CD14-positive monocyte (primary cell): ENCODE results near the gene CCDC33. TPM values are rescaled to one million over a fixed set of nuclear protein-coding genes. Genes with fewer than 3 reads are reported as not detected.

ENCODE experiments used
- DNase-seq, 3 donors: peaks; one replicate each; pipeline ENCODE4 v3.0.0-alpha.2; 2011 to 2022
- H2AFZ ChIP-seq: 2 replicates; pipeline ENCODE4 v1.6.0; 2012; ENCODE audit warnings: mild to moderate bottlenecking, low read depth, low read length, inconsistent platforms; ENCODE audit not compliant: insufficient read depth, poor library complexity, severe bottlenecking
- H3K27ac ChIP-seq, 2 donors: 1 replicate in 1 of 2; 2 replicates in 1 of 2; pipeline ENCODE4 v1.5.1; 2012 to 2013; ENCODE audit warnings: low read length in 2 of 2, control low read depth in 1 of 2, inconsistent platforms in 1 of 2, low read depth in 1 of 2, mild to moderate bottlenecking in 1 of 2
- H3K27me3 ChIP-seq, 2 donors: one replicate each; pipeline versions ENCODE4 v1.6.0 to v1.6.1; 2011 to 2013; ENCODE audit warnings: low read length in 2 of 2; ENCODE audit not compliant: control insufficient read depth in 2 of 2, insufficient read depth in 2 of 2
- H3K36me3 ChIP-seq, 2 donors: replicated peaks in 1 of 2; 1 replicate in 1 of 2; 2 replicates in 1 of 2; pipeline versions ENCODE4 v1.5.1 to v1.6.1; 2012 to 2013; ENCODE audit warnings: low read length in 2 of 2, control low read depth in 1 of 2, inconsistent platforms in 1 of 2, mild to moderate bottlenecking in 1 of 2; ENCODE audit not compliant: insufficient read depth in 2 of 2, control insufficient read depth in 1 of 2
- H3K4me1 ChIP-seq, 2 donors: 1 replicate in 1 of 2; 2 replicates in 1 of 2; pipeline versions ENCODE4 v1.5.1 to v1.6.1; 2012 to 2013; ENCODE audit warnings: low read length in 2 of 2, control low read depth in 1 of 2, inconsistent platforms in 1 of 2, mild to moderate bottlenecking in 1 of 2, moderate library complexity in 1 of 2; ENCODE audit not compliant: insufficient read depth in 2 of 2, control insufficient read depth in 1 of 2
- H3K4me2 ChIP-seq: replicated peaks from 2 replicates; pipeline ENCODE3; 2012; ENCODE audit warnings: low read length, moderate library complexity, mild to moderate bottlenecking; ENCODE audit not compliant: poor library complexity, severe bottlenecking; ENCODE audit errors: extremely low read depth
- H3K4me3 ChIP-seq, 3 experiments: fragments of 200-600 bp in 1 of 3; sonication (generic) in 1 of 3; replicated peaks in 1 of 3; 1 replicate in 2 of 3; 2 replicates in 1 of 3; pipeline ENCODE4 v1.5.1; 2011 to 2013; ENCODE audit warnings: low read length in 3 of 3, mild to moderate bottlenecking in 3 of 3, control low read depth in 2 of 3, low read depth in 2 of 3, inconsistent platforms in 1 of 3, moderate library complexity in 1 of 3
- H3K79me2 ChIP-seq: 2 replicates; pipeline ENCODE4 v1.6.0; 2012; ENCODE audit warnings: mild to moderate bottlenecking, control low read depth, inconsistent platforms, low read length, moderate library complexity; ENCODE audit not compliant: insufficient read depth
- H3K9ac ChIP-seq: 2 replicates; pipeline ENCODE4 v1.6.0; 2017; ENCODE audit warnings: low read length, mild to moderate bottlenecking; ENCODE audit not compliant: insufficient read depth, poor library complexity, severe bottlenecking
- H3K9me3 ChIP-seq, 2 donors: replicated peaks in 1 of 2; 1 replicate in 1 of 2; 2 replicates in 1 of 2; pipeline versions ENCODE4 v1.5.1 to v1.6.1; 2012 to 2013; ENCODE audit warnings: low read length in 2 of 2, control low read depth in 1 of 2; ENCODE audit not compliant: control insufficient read depth in 1 of 2, insufficient read depth in 1 of 2
- H4K20me1 ChIP-seq: 2 replicates; pipeline ENCODE4 v1.6.0; 2012; ENCODE audit warnings: mild to moderate bottlenecking, low read length, control low read depth, moderate library complexity; ENCODE audit not compliant: insufficient read depth
- H3K27ac Mint-ChIP-seq, 7 donors: one replicate each; pipeline ENCODE4 v1.8.0; 2020; ENCODE audit warnings: mild to moderate bottlenecking in 7 of 7, mixed read lengths in 7 of 7, moderate library complexity in 6 of 7, inconsistent platforms in 2 of 7
- H3K27me3 Mint-ChIP-seq, 3 donors: one replicate each; pipeline ENCODE4 v1.8.0; 2021 to 2022; ENCODE audit warnings: low read depth in 3 of 3, mild to moderate bottlenecking in 3 of 3, mixed read lengths in 3 of 3, moderate library complexity in 3 of 3, inconsistent platforms in 1 of 3
- H3K36me3 Mint-ChIP-seq, 2 donors: one replicate each; pipeline ENCODE4 v1.8.0; 2020; ENCODE audit warnings: mixed read lengths in 2 of 2, inconsistent platforms in 1 of 2, mild to moderate bottlenecking in 1 of 2
- H3K4me1 Mint-ChIP-seq: one replicate; pipeline ENCODE4 v1.8.0; 2020; ENCODE audit warnings: mild to moderate bottlenecking, mixed read lengths
- H3K4me3 Mint-ChIP-seq, 2 donors: one replicate each; pipeline ENCODE4 v1.8.0; 2020; ENCODE audit warnings: mild to moderate bottlenecking in 2 of 2, mixed read lengths in 2 of 2, moderate library complexity in 1 of 2
- H3K9me3 Mint-ChIP-seq, 7 donors: one replicate each; pipeline ENCODE4 v1.8.0; 2020 to 2022; ENCODE audit warnings: mixed read lengths in 7 of 7, mild to moderate bottlenecking in 6 of 7, moderate library complexity in 6 of 7, inconsistent platforms in 2 of 7
- CTCF ChIP-seq: fragments of 200-600 bp; IDR thresholded peaks from one replicate; pipeline ENCODE4 v1.8.0; 2022; ENCODE audit warnings: antibody characterized with exemption, mild to moderate bottlenecking
- WGBS: methylation state at CpG from one replicate; pipeline ENCODE4 v1.1.5; 2013; ENCODE audit warnings: missing lambda C conversion rate; ENCODE audit not compliant: insufficient coverage; 5-methylcytosine and 5-hydroxymethylcytosine counted together
- intact Hi-C, 2 donors: fragments of 100-400 bp; cut with micrococcal nuclease; formaldehyde crosslinking; loops; one replicate each; pipeline versions ENCODE4 v1.15.0 to v1.15.1; 2023
- polyA plus RNA-seq, 3 donors: library from polyadenylated mRNA; depleted of rRNA in 1 of 3; unstranded in 2 of 3; stranded (reverse) in 1 of 3; fragments of 300-500 nt in 2 of 3; fragments of >200 nt in 1 of 3; fragmentation: Illumina TruSeq in 2 of 3; gene quantifications; 1 replicate in 2 of 3; 2 replicates in 1 of 3; pipeline ENCODE4 v1.2.3, GENCODE V29; 2012 to 2021

The CCDC33 gene
- polyA plus RNA-seq, 3 donors, result not detected

- Histone ChIP-seq H3K9ac (no peak overlapping the region), H4K20me1 (no peaks in the 10 kb centered on the region), H3K79me2 (no peaks in the 10 kb centered on the region), H3K9me3 (no peaks in the 10 kb centered on the region), H2AFZ (no peak overlapping the region), H3K27me3 (no peaks in the 10 kb centered on the region), H3K4me1 (no peaks in the 10 kb centered on the region), H3K4me3 (no peak overlapping the region), H3K27ac (no peak overlapping the region), H3K4me2 (no peak overlapping the region), H3K36me3 (no peaks in the 10 kb centered on the region)
- Mint-ChIP-seq H3K27ac (peak overlapping the region in 1 of 7 donors; percentile 42), H3K4me3 (no peak overlapping the region), H3K36me3 (no peaks in the 10 kb centered on the region), H3K27me3 (peaks cover 14 to 27% (median 20%) of the 10 kb centered on the region in 3 donors), H3K4me1 (no peaks in the 10 kb centered on the region), H3K9me3 (no peaks in the 10 kb centered on the region)
- no peak for TF ChIP-seq CTCF
- 21% methylated on average over 1 of the region's 1 CpG for WGBS
- DNase-seq, result no peak
- intact Hi-C loops, result no loop called here
Observed at GRCh38 chr15:74297887-74298286, 61.8 kb downstream of the CCDC33 start.

GRCh38 chr15:74300057-74300795 is 64.1 kb downstream of the CCDC33 start:
- Histone ChIP-seq H3K9ac (no peak overlapping the region), H3K4me2 (no peak overlapping the region), H3K79me2 (no peaks in the 10 kb centered on the region), H3K36me3 (no peaks in the 10 kb centered on the region), H3K27ac (no peak overlapping the region), H2AFZ (no peak overlapping the region), H3K4me1 (no peaks in the 10 kb centered on the region), H4K20me1 (no peaks in the 10 kb centered on the region), H3K27me3 (no peaks in the 10 kb centered on the region), H3K9me3 (no peaks in the 10 kb centered on the region), H3K4me3 (no peak overlapping the region)
- Mint-ChIP-seq H3K36me3 (no peaks in the 10 kb centered on the region), H3K27me3 (peaks cover 16 to 30% (median 24%) of the 10 kb centered on the region in 3 donors), H3K4me3 (no peak overlapping the region), H3K4me1 (no peaks in the 10 kb centered on the region), H3K27ac (no peak overlapping the region), H3K9me3 (no peaks in the 10 kb centered on the region)
- intact Hi-C loops, result no loop called here
- TF ChIP-seq CTCF, result no peak
- WGBS, result 35% methylated on average over 19 of the region's 26 CpGs
- no peak for DNase-seq
